Neural progenitor cell (in vitro differentiated cells): ENCODE data around the gene SNX12.

Experiments used
- CTCF ChIP-seq: fragments of 200-600 bp; sonication (generic); IDR thresholded peaks from 2 replicates; pipeline ENCODE4 v1.5.1; 2017; ENCODE audit warnings: antibody characterized with exemption, mild to moderate bottlenecking
- EZH2 ChIP-seq: fragments of 200-600 bp; sonication (generic); IDR thresholded peaks from 2 replicates; pipeline ENCODE4 v1.6.1; 2017; ENCODE audit warnings: antibody characterized with exemption, mild to moderate bottlenecking, moderate library complexity
- EZH2phosphoT487 ChIP-seq: fragments of 200-600 bp; sonication (generic); IDR thresholded peaks from 2 replicates; pipeline ENCODE4 v1.6.1; 2017; ENCODE audit warnings: antibody characterized with exemption

- TF ChIP-seq CTCF, result peak; percentile 36
- TF ChIP-seq EZH2phosphoT487, result no peak
- TF ChIP-seq EZH2, result no peak
Observed at GRCh38 chrX:71098302-71098701, 30.2 kb upstream of the SNX12 start.
